ENCODE data around the gene EFCC1.

Gene EFCC1

GRCh38 chr3:129016720-129017483, 15.8 kb downstream of the EFCC1 start:
- Histone ChIP-seq H3K27ac (no peak overlapping the region), H3K36me3 (no peaks in the 10 kb centered on the region), H3K9me3 (ENCODE audit: severe bottlenecking) (no peaks in the 10 kb centered on the region), H3K4me3 (ENCODE audit: low read depth, low read length) (no peak overlapping the region), H3K27me3 (ENCODE audit: insufficient read depth, low read depth, severe bottlenecking) (no peaks in the 10 kb centered on the region)
- DNase-seq, result no peak
- TF ChIP-seq CTCF (IDR thresholded peaks at IDR 0.05; ENCODE audit: low read depth, low read length), result no peak

- DNase-seq, result no peak
- H3K36me3 ChIP-seq, result no peaks in the 10 kb centered on the region
- H3K27ac ChIP-seq, result no peak overlapping the region
- no peaks in the 10 kb centered on the region for H3K27me3 ChIP-seq (ENCODE audit: insufficient read depth, low read depth, severe bottlenecking)
- H3K4me3 ChIP-seq (ENCODE audit: low read depth, low read length), result no peak overlapping the region
- H3K9me3 ChIP-seq (ENCODE audit: severe bottlenecking), result no peaks in the 10 kb centered on the region
- TF ChIP-seq CTCF (IDR thresholded peaks at IDR 0.05; ENCODE audit: low read depth, low read length), result no peak
These were observed 16.4 kb downstream of the EFCC1 start for GRCh38 chr3:129017484-129017899.

GRCh38 chr3:129018271-129018670, 17.2 kb downstream of the EFCC1 start:
- TF ChIP-seq CTCF (IDR thresholded peaks at IDR 0.05; ENCODE audit: low read depth, low read length), result no peak

GRCh38 chr3:129018751-129019150, 17.6 kb downstream of the EFCC1 start:
- Histone ChIP-seq H3K27me3 (ENCODE audit: insufficient read depth, low read depth, severe bottlenecking) (no peaks in the 10 kb centered on the region), H3K9me3 (ENCODE audit: severe bottlenecking) (no peaks in the 10 kb centered on the region), H3K36me3 (no peaks in the 10 kb centered on the region), H3K27ac (no peak overlapping the region), H3K4me3 (ENCODE audit: low read depth, low read length) (no peak overlapping the region)
- DNase-seq, result no peak
- TF ChIP-seq CTCF (IDR thresholded peaks at IDR 0.05; ENCODE audit: low read depth, low read length), result no peak

More at GRCh38 chr3:129018271-129018670, 17.2 kb downstream of the EFCC1 start:
- Histone ChIP-seq H3K4me3 (ENCODE audit: low read depth, low read length) (no peak overlapping the region), H3K9me3 (ENCODE audit: severe bottlenecking) (no peaks in the 10 kb centered on the region), H3K36me3 (no peaks in the 10 kb centered on the region), H3K27me3 (ENCODE audit: insufficient read depth, low read depth, severe bottlenecking) (no peaks in the 10 kb centered on the region), H3K27ac (no peak overlapping the region)
- no peak for DNase-seq

GRCh38 chr3:129019266-129019665, 18.2 kb downstream of the EFCC1 start:
- H3K4me3 ChIP-seq (ENCODE audit: low read depth, low read length), result no peak overlapping the region
- no peaks in the 10 kb centered on the region for H3K9me3 ChIP-seq (ENCODE audit: severe bottlenecking)
- H3K27ac ChIP-seq, result no peak overlapping the region
- H3K27me3 ChIP-seq (ENCODE audit: insufficient read depth, low read depth, severe bottlenecking), result no peaks in the 10 kb centered on the region
- no peak for TF ChIP-seq CTCF (IDR thresholded peaks at IDR 0.05; ENCODE audit: low read depth, low read length)
- no peak for DNase-seq
- H3K36me3 ChIP-seq, result no peaks in the 10 kb centered on the region

GRCh38 chr3:129020691-129021090, 19.6 kb downstream of the EFCC1 start:
- Histone ChIP-seq H3K36me3 (no peaks in the 10 kb centered on the region), H3K4me3 (ENCODE audit: low read depth, low read length) (no peak overlapping the region), H3K9me3 (ENCODE audit: severe bottlenecking) (no peaks in the 10 kb centered on the region), H3K27ac (no peak overlapping the region), H3K27me3 (ENCODE audit: insufficient read depth, low read depth, severe bottlenecking) (no peaks in the 10 kb centered on the region)
- DNase-seq, result no peak
- no peak for TF ChIP-seq CTCF (IDR thresholded peaks at IDR 0.05; ENCODE audit: low read depth, low read length)

Data from WERI-Rb-1 (cell line).